GM12891 (cell line): ENCODE results near the gene SHC4.

Source experiments
- POLR2A ChIP-seq: IDR thresholded peaks from 2 replicates; pipeline ENCODE4 v1.6.1; 2011; ENCODE audit warnings: low read depth, low read length, control low read depth
- SPI1 ChIP-seq: IDR thresholded peaks from 2 replicates; pipeline ENCODE4 v1.6.1; 2011; ENCODE audit warnings: low read depth, low read length, control low read depth
- TAF1 ChIP-seq: IDR thresholded peaks from 2 replicates; pipeline ENCODE4 v1.6.1; 2011; ENCODE audit warnings: low read depth, low read length, control low read depth

- no peak for TF ChIP-seq POLR2A
- no peak for TF ChIP-seq TAF1
- no peak for TF ChIP-seq SPI1
Measured at GRCh38 chr15:48785712-48786111, 178.0 kb downstream of the SHC4 start.
